H1 (cell line): ENCODE data around the gene CCDC9B. TPM values are rescaled to one million over a fixed set of nuclear protein-coding genes. Genes with fewer than 3 reads are reported as not detected.

Experiments used
- CTCF ChIA-PET: fragments of 300-600 bp; sonication (Branson Sonifier 250); formaldehyde crosslinking; loops from one replicate; lab custom pipeline; 2021; ENCODE audit not compliant: partially characterized antibody; lab: Charles Lee
- POLR2A ChIA-PET: fragments of 300-600 bp; sonication (Branson Sonifier 250); formaldehyde crosslinking; loops from one replicate; lab custom pipeline; 2021; ENCODE audit warnings: inconsistent platforms; ENCODE audit not compliant: partially characterized antibody; lab: Charles Lee
- DNase-seq, 2 experiments: peaks; one replicate each; pipeline versions ENCODE4 v3.0.0 to v3.0.0-alpha.2; 2010 to 2022; ENCODE audit warnings: low spot score in 2 of 2, low read depth in 1 of 2, mixed read lengths in 1 of 2
- FAIRE-seq: peaks from 2 replicates; lab custom pipeline; 2011; peaks lifted over from hg19 to GRCh38; lab: Jason Lieb, UNC
- H2AFZ ChIP-seq: 2 replicates; pipeline ENCODE4 v1.8.1; 2012; ENCODE audit warnings: low read length, inconsistent platforms
- H2AK5ac ChIP-seq: 2 replicates; pipeline ENCODE4 v1.6.1; 2013; ENCODE audit warnings: low read depth, low read length
- H2BK120ac ChIP-seq: replicated peaks from 2 replicates; pipeline ENCODE3; 2013; ENCODE audit warnings: low read depth, low read length, inconsistent platforms
- H2BK12ac ChIP-seq: 2 replicates; pipeline ENCODE4 v1.6.1; 2013; ENCODE audit warnings: low read depth, low read length
- H2BK15ac ChIP-seq: 2 replicates; pipeline ENCODE4 v1.6.1; 2013; ENCODE audit warnings: low read length
- H2BK20ac ChIP-seq: 2 replicates; pipeline ENCODE4 v1.6.1; 2013; ENCODE audit warnings: low read length
- H2BK5ac ChIP-seq: 2 replicates; pipeline ENCODE4 v1.6.1; 2013; ENCODE audit warnings: low read depth, low read length
- H3K14ac ChIP-seq: 2 replicates; pipeline ENCODE4 v1.6.1; 2013; ENCODE audit warnings: inconsistent platforms; ENCODE audit not compliant: insufficient read length
- H3K18ac ChIP-seq: 2 replicates; pipeline ENCODE4 v1.6.1; 2013; ENCODE audit warnings: low read length; ENCODE audit errors: extremely low read depth
- H3K23ac ChIP-seq: 2 replicates; pipeline ENCODE4 v1.6.1; 2013; ENCODE audit warnings: inconsistent platforms; ENCODE audit not compliant: insufficient read length
- H3K23me2 ChIP-seq: 2 replicates; pipeline ENCODE4 v1.6.1; 2013; ENCODE audit warnings: low read depth, low read length
- H3K27ac ChIP-seq: 2 replicates; pipeline ENCODE4 v1.6.1; 2011; ENCODE audit warnings: low read depth, low read length, inconsistent platforms
- H3K27me3 ChIP-seq, 4 experiments: replicated peaks in 1 of 4; 1 replicate in 1 of 4; 2 replicates in 3 of 4; pipeline versions ENCODE4 v1.6.1 to v1.8.1; 2011 to 2013; ENCODE audit warnings: low read length in 3 of 4, mild to moderate bottlenecking in 3 of 4, inconsistent platforms in 2 of 4, mixed read lengths in 2 of 4, moderate library complexity in 1 of 4; ENCODE audit not compliant: control insufficient read depth in 3 of 4, insufficient read depth in 3 of 4; ENCODE audit errors: extremely low read depth in 1 of 4
- H3K36me3 ChIP-seq, 4 experiments: 2 replicates each; pipeline versions ENCODE4 v1.6.1 to v1.8.1; 2011 to 2013; ENCODE audit warnings: mild to moderate bottlenecking in 4 of 4, low read length in 3 of 4, moderate library complexity in 2 of 4, control low read depth in 1 of 4, inconsistent platforms in 1 of 4; ENCODE audit not compliant: insufficient read depth in 4 of 4, control insufficient read depth in 2 of 4
- H3K4ac ChIP-seq: replicated peaks from 2 replicates; pipeline ENCODE3; 2013; ENCODE audit warnings: low read length, low read depth, mixed read lengths, inconsistent platforms; ENCODE audit not compliant: insufficient read length
- H3K4me1 ChIP-seq, 4 experiments: replicated peaks in 1 of 4; 1 replicate in 1 of 4; 2 replicates in 3 of 4; pipeline versions ENCODE4 v1.6.1 to v1.8.1; 2011 to 2013; ENCODE audit warnings: low read length in 3 of 4, inconsistent platforms in 2 of 4, mixed read lengths in 1 of 4; ENCODE audit not compliant: insufficient read depth in 4 of 4, control insufficient read depth in 3 of 4
- H3K4me2 ChIP-seq, 2 experiments: 2 replicates each; pipeline versions ENCODE4 v1.6.1 to v1.8.1; 2011 to 2013; ENCODE audit warnings: low read depth in 2 of 2, low read length in 2 of 2, control low read depth in 1 of 2, inconsistent platforms in 1 of 2, mild to moderate bottlenecking in 1 of 2; ENCODE audit not compliant: insufficient read depth in 1 of 2
- H3K4me3 ChIP-seq, 4 experiments: fragments of 200-600, 300-600 bp in 1 of 4; sonication (generic), shearing (Covaris generic), sonication (Bioruptor Twin) in 1 of 4; 2 replicates each; pipeline versions ENCODE4 v1.5.1 to v1.8.1; 2011 to 2016; ENCODE audit warnings: low read length in 4 of 4, low read depth in 3 of 4, control low read depth in 2 of 4, inconsistent platforms in 2 of 4, mild to moderate bottlenecking in 2 of 4, mixed read lengths in 1 of 4, moderate library complexity in 1 of 4; ENCODE audit not compliant: insufficient read depth in 2 of 4; ENCODE audit errors: extremely low read depth in 1 of 4
- H3K56ac ChIP-seq: replicated peaks from 2 replicates; pipeline ENCODE3; 2013; ENCODE audit warnings: low read depth, mild to moderate bottlenecking, mixed read lengths, low read length, inconsistent platforms; ENCODE audit not compliant: insufficient read length
- H3K79me1 ChIP-seq: 2 replicates; pipeline ENCODE4 v1.6.1; 2013; ENCODE audit warnings: low read depth, low read length, control low read depth
- H3K79me2 ChIP-seq, 2 experiments: 2 replicates each; pipeline versions ENCODE4 v1.6.1 to v1.8.1; 2012 to 2013; ENCODE audit warnings: low read length in 2 of 2, mild to moderate bottlenecking in 2 of 2, inconsistent platforms in 1 of 2; ENCODE audit not compliant: insufficient read depth in 2 of 2, control insufficient read depth in 1 of 2
- H3K9ac ChIP-seq, 4 experiments: replicated peaks in 1 of 4; 1 replicate in 1 of 4; 2 replicates in 3 of 4; pipeline versions ENCODE4 v1.6.1 to v1.8.1; 2011 to 2013; ENCODE audit warnings: low read depth in 3 of 4, low read length in 3 of 4, control low read depth in 2 of 4, mild to moderate bottlenecking in 2 of 4, moderate library complexity in 2 of 4, inconsistent platforms in 1 of 4; ENCODE audit errors: extremely low read depth in 1 of 4
- H3K9me3 ChIP-seq, 2 experiments: 2 replicates each; pipeline versions ENCODE4 v1.6.1 to v1.8.1; 2012 to 2013; ENCODE audit warnings: mild to moderate bottlenecking in 2 of 2, moderate library complexity in 2 of 2, control low read depth in 1 of 2, inconsistent platforms in 1 of 2, low read depth in 1 of 2, low read length in 1 of 2, mixed read lengths in 1 of 2; ENCODE audit not compliant: insufficient read depth in 2 of 2
- H4K20me1 ChIP-seq, 2 experiments: replicated peaks in 1 of 2; 2 replicates each; pipeline versions ENCODE3 to v1.8.1; 2011 to 2013; ENCODE audit warnings: inconsistent platforms in 2 of 2, low read length in 2 of 2, mild to moderate bottlenecking in 1 of 2; ENCODE audit not compliant: insufficient read depth in 2 of 2, control insufficient read depth in 1 of 2
- H4K5ac ChIP-seq: 2 replicates; pipeline ENCODE4 v1.6.1; 2013; ENCODE audit warnings: low read length, low read depth, mixed read lengths, inconsistent platforms; ENCODE audit not compliant: insufficient read length
- H4K8ac ChIP-seq: 2 replicates; pipeline ENCODE4 v1.8.0; 2013; ENCODE audit warnings: mild to moderate bottlenecking, moderate library complexity, low read length, inconsistent platforms; ENCODE audit not compliant: insufficient read depth; ENCODE audit errors: extremely low read depth
- H4K91ac ChIP-seq: replicated peaks from 2 replicates; pipeline ENCODE3; 2013; ENCODE audit warnings: low read length, mixed read lengths, inconsistent platforms; ENCODE audit not compliant: insufficient read length
- ASH2L ChIP-seq: fragments of 200-600, 300-600 bp; sonication (generic); IDR thresholded peaks from one replicate; pipeline ENCODE4 v1.7.1; 2017; ENCODE audit warnings: low read length
- CHD1 ChIP-seq: IDR thresholded peaks from 2 replicates; pipeline ENCODE4 v1.6.1; 2012; ENCODE audit warnings: low read depth, low read length, improper control_type of control experiment
- CREB1 ChIP-seq: IDR thresholded peaks from 2 replicates; pipeline ENCODE4 v1.6.1; 2012; ENCODE audit warnings: inconsistent platforms
- CTBP2 ChIP-seq: IDR thresholded peaks from 2 replicates; pipeline ENCODE4 v1.7.0; 2011; ENCODE audit warnings: borderline replicate concordance, mild to moderate bottlenecking, moderate library complexity, mixed read lengths, low read length; ENCODE audit not compliant: insufficient read depth, insufficient read length
- EZH2 ChIP-seq: fragments of 200-600 bp; sonication (generic); IDR thresholded peaks from 2 replicates; pipeline ENCODE4 v1.7.1; 2012; ENCODE audit warnings: low read depth, mild to moderate bottlenecking, moderate library complexity, low read length, inconsistent platforms; ENCODE audit not compliant: severe bottlenecking
- HDAC2 ChIP-seq, 2 experiments: fragments of 300-600 bp in 1 of 2; sonication (generic) in 1 of 2; IDR thresholded peaks; 2 replicates each; pipeline ENCODE4 v1.6.1; 2011 to 2012; ENCODE audit warnings: low read depth in 2 of 2, low read length in 2 of 2, mild to moderate bottlenecking in 2 of 2, moderate library complexity in 2 of 2, borderline replicate concordance in 1 of 2, inconsistent platforms in 1 of 2
- RXRA ChIP-seq: IDR thresholded peaks from 2 replicates; pipeline ENCODE4 v1.6.1; 2011; ENCODE audit warnings: low read depth, mild to moderate bottlenecking, low read length, moderate library complexity; ENCODE audit not compliant: insufficient read depth
- SP1 ChIP-seq: IDR thresholded peaks from 2 replicates; pipeline ENCODE4 v1.6.1; 2011; ENCODE audit warnings: low read depth, low read length
- WGBS, 2 experiments: shearing (Covaris generic) in 1 of 2; methylation state at CpG; one replicate each; pipeline versions ENCODE4 v1.1.6 to v1.1.7; 2013 to 2015; ENCODE audit warnings: low lambda C conversion rate in 2 of 2, mixed read lengths in 2 of 2, inconsistent platforms in 1 of 2, low coverage in 1 of 2, missing lambda C conversion rate in 1 of 2; ENCODE audit not compliant: insufficient replicate concordance in 2 of 2, insufficient coverage in 1 of 2, insufficient read length in 1 of 2; ENCODE audit errors: extremely low coverage in 1 of 2, missing lambda C conversion rate in 1 of 2; 5-methylcytosine and 5-hydroxymethylcytosine counted together
- polyA plus RNA-seq, 7 experiments: library from polyadenylated mRNA; depleted of rRNA in 3 of 7; stranded (reverse) in 5 of 7; unstranded in 2 of 7; fragments of >200 nt in 5 of 7; fragments of 200-250 nt in 2 of 7; gene quantifications; 1 replicate in 5 of 7; 2 replicates in 1 of 7; 4 replicates in 1 of 7; pipeline versions ENCODE4 v1.2.1 to v1.2.3, GENCODE V29; 2011 to 2013; ENCODE audit warnings: missing spikeins in 2 of 7, mixed read lengths in 2 of 7
- total RNA-seq: library from RNA; stranded (reverse); fragmentation: NEBNext Ultra II Directional; extraction: Animal tissue kit (Norgen Biotek cat#: 25700); gene quantifications from 2 replicates; pipeline ENCODE4 v1.2.1, GENCODE V29; 2021

CCDC9B gene
- total and polyA plus RNA-seq, 2 of the 8 experiments (the other 6 are each of a cell fraction or from before 2014, with no cell fraction given) = 0.45 to 0.78 TPM

DNA sequence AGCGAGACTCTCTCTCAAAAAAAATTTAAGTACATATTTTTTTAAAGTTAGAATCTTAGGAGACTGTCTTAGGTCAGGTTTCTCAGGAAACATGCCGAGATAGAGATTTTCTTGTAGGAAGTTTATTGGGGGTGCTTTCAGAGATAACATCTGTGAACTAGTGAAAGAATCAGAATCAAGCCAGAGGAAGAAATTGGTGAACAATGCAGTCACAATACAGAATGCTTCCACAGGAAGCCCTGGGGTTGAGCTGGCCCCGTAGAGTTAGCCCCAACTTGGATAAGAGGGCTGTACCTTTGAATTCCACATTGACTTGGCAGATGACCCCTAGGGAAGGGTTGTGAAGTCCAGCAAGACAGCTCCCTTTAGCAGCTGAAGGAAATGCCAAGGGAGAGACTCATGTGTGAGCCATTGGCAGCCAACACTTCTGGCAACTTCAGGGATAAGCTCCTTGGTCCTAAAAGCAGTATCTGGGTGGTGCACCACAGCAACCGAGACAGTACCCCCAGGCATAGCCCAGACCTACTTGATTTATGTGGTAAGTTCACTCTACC is 25.9 kb downstream of the CCDC9B start:
- H3K27me3 ChIP-seq = peaks cover 0 to 6% (median 0%) of the 10 kb centered on the region in 4 experiments; a peak in 2 of 7 replicates
- no peak overlapping the region for H3K4me3 ChIP-seq
- H3K9ac ChIP-seq = no peak overlapping the region
- no peak for TF ChIP-seq RXRA
- no peak for TF ChIP-seq CHD1
- no peak for TF ChIP-seq CREB1
- TF ChIP-seq ASH2L = no peak
- no peak for TF ChIP-seq HDAC2 (IDR thresholded peaks at IDR 0.05; ENCODE audit: borderline replicate concordance in 1 of 2, low read depth in 2 of 2, low read length in 2 of 2)
- no peak for TF ChIP-seq EZH2
- no peak for TF ChIP-seq CTBP2
- TF ChIP-seq SP1 = no peak
- POLR2A ChIA-PET = interaction anchor here (1.5 to 2.4 kb wide), 2 partner anchors 19 to 24 kb away, joined by 3 to 6 read pairs; no protein-coding TSS in a partner anchor
- WGBS, 2 experiments = 88% methylated on average over 4 of the region's 4 CpGs; no CpG with 5 or more reads in 1 of the 2 experiments
- DNase-seq = no peak
- no peak overlapping the region for H2AK5ac ChIP-seq
- H3K23me2 ChIP-seq = no peaks in the 10 kb centered on the region
- no peak overlapping the region for H3K4me2 ChIP-seq
- H3K18ac ChIP-seq = no peak overlapping the region
- no peak overlapping the region for H3K27ac ChIP-seq
- H3K79me1 ChIP-seq = no peaks in the 10 kb centered on the region
- no peak overlapping the region for H2BK20ac ChIP-seq
- no peaks in the 10 kb centered on the region for H3K79me2 ChIP-seq
- H3K36me3 ChIP-seq = no peaks in the 10 kb centered on the region
- no peak overlapping the region for H2BK120ac ChIP-seq
- CTCF ChIA-PET = interaction anchor here (0.7 to 23.9 kb wide), 9 partner anchors 8 to 97 kb away, joined by 3 to 584 read pairs (median 5); partner anchors contain the start of genes ANKRD63, CCDC9B, DISP2 and PLCB2
- no peak overlapping the region for H2BK15ac ChIP-seq
- H3K23ac ChIP-seq = no peak overlapping the region
- no peaks in the 10 kb centered on the region for H3K9me3 ChIP-seq
- H2AFZ ChIP-seq = no peak overlapping the region
- H4K8ac ChIP-seq = no peak overlapping the region
- no peak overlapping the region for H2BK12ac ChIP-seq
- H4K20me1 ChIP-seq = peaks cover 1 to 4% of the 10 kb centered on the region in 2 experiments
- no peak overlapping the region for H4K91ac ChIP-seq
- no peak overlapping the region for H3K56ac ChIP-seq
- H4K5ac ChIP-seq = no peak overlapping the region
- no peak overlapping the region for H3K4ac ChIP-seq
- no peak overlapping the region for H3K14ac ChIP-seq
- H3K4me1 ChIP-seq = no peaks in the 10 kb centered on the region; a peak in 1 of 7 replicates
- no peak overlapping the region; the same call in 1 of the 2 replicates for H2BK5ac ChIP-seq
- no peak for FAIRE-seq
